GM18868 (cell line): ENCODE measurements around the gene TMOD1.

Experiments
- ATAC-seq: cut with Tn5 transposase; IDR thresholded peaks from one replicate; pipeline ENCODE4 v1.9.1; 2021; ENCODE audit warnings: mild to moderate bottlenecking, moderate library complexity; ENCODE audit not compliant: unreplicated experiment

Gene TMOD1

DNA sequence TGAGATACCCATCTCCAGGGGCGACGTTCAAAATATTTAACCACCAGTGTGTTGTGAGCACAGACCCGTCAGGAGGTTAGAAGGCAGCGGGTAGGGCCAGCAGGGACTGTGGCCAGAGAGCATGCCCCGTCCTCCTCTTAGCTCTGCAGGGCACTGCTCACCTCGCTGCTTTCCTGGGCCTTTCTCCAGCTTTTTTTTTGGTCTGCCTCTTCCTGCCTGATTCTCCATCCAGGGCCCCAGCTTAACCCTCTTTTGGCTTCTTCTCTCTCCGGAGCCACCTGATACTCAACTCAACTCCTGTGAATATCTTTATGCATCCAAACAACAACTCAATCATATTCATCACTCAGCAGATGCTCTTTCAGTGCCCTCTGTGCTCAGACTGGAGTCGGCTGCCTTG lies 44.0 kb downstream of the TMOD1 start:
- ATAC-seq: no peak

DNA sequence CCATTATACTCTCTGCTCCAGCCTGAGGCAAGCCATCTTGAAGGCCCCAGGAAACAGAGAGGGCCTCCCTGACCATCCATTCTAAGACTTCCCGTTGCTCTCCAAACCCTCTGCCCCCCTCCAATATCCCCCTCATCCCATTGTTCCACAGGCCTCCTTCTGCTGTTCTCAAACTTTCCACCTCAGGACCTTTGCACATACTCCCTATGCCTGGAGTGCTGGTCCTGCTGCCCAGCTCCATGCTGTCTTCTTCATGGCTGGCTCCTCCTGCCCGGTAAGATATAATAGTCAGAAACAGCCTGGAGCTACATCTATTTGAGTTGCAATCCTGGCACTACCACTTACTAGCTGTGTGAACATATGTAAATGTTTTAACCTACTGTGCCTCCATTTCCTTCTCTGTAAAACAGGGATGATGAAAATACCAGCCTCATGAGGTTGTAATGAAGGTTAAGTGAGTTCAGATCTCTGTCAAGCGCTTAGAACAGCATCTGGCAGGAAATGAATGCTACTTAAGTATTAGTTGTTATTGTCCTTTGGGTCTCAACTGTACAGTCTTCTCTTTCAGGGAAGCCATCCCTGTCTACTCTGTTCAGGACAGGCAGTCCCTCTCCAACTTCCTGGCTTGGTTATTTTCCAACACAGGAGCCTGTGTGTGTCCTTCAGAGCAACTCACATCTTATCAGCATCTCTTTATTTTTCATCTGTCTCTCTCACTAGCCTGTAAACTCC lies 45.8 kb downstream of the TMOD1 start:
- no peak for ATAC-seq

DNA sequence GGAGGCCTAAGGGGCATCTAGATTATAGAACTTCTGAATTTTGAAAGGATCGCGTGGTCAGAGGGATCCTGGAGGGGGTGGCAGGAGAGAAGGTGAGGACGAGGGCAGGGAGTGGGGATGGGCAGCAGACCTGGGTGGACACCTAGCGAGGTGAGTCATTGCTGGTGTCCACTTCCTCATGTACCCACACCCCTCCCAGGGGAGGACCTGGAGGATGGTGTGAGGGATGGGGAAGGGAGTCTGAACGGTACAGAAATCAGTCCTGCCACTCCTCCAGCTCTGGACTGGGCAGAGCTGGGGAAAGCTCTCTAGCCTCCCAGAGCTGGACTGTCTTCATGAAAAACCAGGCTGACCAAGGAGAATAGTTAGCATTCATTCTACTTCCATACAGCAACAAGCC lies 46.9 kb downstream of the TMOD1 start:
- ATAC-seq: no peak

DNA sequence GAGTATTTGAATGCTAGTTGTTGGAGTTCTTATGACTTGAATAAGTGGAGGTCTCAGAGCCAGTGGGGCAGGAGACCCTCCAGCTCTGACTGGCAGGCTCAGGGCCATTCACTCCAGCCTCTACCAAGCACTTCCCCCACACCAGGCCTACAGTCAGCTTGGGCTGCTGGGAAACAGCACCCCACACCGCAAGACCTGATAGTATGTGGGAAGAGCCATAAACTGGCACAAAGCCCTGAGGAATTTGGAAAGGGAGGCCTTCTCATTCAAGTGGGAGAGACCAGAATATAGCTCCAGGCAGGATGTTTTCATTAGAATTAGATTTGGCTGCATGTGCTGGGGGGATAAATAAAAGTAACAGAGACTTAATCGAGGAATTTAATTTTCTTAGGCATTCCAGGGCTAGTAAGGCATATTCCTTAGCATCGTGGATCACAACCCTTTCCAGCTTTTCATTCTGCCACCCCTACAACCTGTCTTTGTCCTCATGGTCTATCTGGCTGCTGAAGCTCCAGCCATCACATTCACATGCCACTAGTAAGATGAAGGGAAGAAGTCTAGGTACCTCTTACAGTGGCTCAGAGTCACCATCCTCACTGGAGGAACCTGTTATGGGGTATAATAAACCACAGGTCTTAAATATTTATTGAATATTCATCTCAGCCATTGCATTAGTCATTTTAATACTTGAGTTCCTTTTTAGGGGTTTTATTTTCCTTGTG lies 47.5 kb downstream of the TMOD1 start:
- no peak for ATAC-seq

DNA sequence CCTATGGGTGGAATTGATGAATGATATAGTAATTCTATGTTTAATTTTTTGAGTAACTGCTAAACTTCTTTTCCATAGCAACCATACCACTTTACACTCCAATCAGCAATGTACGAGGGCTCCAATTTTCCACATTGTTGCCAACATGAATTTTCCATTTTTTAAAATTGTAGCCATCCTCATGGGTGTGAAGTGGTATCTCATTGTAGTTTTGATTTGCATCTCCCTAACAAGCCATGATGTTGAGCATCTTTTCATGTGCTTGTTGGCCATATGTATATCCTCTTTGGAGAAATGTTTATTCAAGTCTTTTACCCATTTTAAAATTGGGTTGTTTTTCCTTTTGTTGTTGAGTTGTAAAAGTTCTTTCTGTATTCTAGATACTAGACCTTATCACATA lies 48.9 kb downstream of the TMOD1 start:
- no peak for ATAC-seq

DNA sequence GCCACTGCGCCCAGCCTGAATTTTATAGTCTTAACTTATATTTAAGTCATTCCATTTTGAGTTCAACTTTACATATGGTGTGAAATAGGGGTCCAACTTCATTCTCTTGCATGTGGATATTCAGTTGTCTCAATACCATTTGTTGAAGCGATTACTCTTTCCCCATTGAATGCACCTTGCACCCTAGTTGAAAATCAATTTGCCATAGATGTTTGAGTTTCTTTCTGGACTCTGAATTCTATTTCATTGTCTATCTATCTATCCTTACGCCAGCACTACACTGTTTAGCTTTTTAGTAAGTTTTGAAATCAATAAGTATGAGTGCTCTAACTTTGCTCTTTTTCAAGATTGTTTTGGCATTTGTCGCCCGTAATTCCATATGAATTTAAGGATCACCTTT lies 49.8 kb downstream of the TMOD1 start:
- no peak for ATAC-seq

DNA sequence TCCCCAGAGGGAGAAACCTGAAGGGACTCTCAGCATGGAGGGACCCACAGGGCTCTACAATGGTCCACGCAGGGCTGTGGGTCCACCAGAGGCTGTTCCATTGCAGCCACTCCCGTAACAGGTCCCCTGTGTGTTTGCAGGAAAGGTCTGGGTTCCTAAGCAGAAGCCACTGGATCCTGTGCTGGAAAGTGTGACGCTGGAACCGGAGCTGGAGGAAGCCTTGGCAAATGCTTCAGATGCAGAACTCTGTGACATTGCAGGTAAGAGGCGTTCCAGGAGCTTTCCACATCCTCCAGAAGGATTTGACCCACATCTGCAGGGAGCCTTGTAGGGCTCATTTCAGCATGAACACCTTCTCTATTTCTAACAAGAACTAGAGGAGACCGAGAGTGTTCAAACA lies 51.7 kb downstream of the TMOD1 start:
- no peak for ATAC-seq

DNA sequence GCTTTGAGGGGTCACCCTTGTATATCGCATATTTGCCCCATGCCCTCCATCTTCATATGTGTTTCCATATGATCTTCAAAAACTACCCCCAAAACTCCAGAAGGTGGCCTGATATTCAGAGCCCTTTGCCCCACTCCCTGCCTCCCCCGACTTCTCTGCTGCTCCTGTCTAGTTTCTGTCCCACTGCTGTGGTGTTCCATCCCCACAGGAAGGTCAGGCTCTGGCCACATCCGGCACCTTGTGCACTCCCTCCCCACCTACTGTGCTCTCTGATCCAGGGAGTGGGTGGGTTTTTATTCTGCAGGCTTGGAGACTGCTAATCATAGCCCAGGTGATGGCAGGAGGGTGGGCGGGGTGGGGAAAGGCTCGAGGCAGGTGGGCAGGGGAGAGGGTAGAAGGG lies 52.4 kb downstream of the TMOD1 start:
- no peak for ATAC-seq

DNA sequence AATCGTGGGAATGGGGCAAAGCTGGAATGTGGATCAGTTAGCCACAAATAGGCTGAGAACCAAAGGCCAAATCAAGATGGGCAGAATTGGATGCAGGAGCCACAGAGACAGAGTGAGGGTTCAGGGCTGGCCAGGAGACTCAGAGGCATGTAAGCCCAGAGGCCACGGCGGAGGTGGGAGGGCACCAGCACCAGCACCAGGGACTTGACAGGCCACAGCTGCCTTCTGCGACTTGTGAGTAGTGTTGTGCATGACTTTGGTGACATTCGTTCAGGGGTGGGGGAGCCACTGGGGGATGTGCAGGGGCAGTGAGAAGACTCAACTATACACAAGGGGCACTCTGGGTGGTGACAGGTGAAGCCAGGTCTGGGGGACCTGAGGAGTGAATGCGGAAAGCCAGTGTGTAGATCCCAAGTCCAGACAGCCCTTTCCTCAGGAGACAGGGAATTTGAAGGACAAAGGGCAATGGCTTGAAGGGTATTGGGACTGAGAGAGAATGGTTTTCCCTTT lies 53.2 kb downstream of the TMOD1 start:
- ATAC-seq: no peak

DNA sequence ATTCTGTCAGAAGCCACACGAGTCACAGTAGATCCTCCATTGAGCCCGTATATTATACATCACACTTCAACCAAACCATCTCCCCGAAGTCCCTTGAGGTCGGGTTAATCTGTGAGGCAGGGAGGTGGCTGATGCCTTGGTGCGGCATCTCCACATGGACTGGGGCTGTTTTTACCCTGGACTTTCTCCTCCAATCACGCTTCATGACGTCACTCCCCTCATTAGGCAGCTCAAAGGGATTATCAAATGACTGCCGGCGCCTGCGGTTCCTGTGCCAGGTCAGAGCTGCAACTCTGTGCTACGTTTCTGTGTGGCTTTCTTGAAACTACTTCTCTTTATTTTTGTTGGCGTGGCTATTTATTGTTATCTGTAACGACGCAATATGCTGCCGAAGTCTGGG lies 53.7 kb downstream of the TMOD1 start:
- ATAC-seq: no peak

DNA sequence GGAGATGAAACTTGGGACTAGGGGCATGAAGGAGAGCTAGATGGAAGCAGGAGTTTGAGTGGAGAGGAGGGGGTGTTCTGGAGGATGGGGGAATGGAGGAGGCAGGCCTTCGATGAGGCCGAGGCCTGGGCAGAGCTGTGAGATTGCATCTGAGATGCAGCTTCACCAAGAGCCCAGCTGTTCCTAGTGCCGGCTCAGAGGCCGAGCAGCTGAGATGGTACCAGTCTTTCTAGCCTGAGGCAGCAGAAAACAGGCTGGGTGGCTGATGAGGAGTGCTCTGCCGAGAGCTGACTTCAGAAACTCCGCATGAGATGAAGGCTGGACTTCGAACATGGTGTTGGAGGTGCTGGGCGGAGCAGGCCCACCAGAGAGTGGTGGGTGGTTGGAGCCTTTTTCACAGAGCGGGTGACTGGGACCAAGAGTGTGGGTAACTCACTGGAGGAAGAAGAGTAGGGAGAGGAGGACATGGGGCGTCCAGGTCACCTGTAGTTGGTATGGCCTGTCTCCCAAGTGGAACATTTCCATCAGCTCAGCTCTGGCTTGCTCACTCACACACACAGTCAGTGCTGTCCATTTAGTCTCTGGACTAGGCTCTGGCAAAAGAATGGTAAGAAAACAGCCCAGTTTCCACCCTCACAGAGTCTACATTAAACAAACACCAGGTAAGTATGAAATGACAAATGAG lies 54.7 kb downstream of the TMOD1 start:
- no peak for ATAC-seq

DNA sequence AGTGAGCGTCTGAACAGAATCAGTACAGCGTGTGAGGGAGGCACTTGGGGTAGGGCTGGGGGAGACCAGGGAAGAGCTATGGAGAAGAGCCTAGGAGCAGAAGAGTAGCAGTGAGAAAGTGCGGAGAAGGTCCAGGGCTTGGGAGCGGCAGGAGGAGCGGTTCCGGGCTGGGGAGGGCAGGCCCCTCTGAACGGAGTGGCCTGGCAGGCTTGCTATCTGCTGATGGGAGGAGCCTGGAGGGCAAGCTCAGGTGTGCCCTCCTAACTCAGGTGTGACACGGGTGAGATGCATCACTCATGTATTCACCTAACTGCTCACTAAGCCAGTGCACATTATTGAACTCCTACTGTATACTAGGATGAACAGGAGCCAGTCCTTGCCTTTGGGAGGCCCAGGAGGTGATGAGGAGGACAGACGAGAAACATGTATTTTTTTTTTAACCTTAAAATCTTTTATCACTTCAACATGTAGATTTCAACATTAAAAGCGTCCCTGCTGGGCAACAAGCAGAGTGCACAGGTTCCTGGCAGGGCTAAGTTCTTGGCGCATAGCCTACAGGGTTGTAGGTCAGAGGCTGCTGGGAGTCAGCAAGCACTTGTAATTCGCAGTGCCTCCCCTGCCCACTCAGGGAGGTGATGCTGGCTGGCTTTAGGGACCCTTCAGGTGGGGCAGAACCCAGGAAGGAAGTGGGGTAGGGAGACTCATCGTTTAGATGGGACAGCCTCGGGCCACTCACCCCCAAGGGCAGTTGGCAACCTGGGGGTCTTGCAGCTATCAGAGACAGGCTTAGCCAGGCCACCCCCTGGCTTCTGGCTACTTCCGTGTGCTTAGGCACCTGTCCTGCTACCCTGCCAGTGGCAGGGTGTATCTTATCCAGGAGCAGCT lies 55.5 kb downstream of the TMOD1 start:
- ATAC-seq: no peak

DNA sequence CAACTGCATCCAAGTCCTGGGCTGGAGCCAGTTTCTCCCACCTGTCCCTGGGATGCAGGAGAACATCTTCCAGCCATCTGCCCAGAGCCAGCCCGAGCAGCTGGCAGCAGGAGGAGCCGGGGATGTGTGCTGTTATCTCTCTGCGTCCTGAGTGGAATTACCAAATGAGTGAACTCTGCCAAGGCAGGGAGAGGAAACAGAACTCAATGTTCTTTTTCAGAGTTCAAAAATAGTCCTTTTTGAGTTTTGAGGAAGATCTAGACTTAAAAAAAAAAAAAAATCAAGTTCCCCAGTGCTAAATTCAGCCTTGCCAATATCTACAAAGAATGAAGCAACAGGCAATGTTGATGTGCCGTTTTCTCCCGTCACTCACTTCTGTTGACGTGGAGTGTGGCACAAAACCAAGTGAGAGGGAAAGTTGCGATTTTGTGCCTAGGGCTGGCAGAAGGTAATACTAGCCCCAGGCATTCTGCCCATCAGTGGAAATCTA lies 56.2 kb downstream of the TMOD1 start:
- ATAC-seq: no peak

DNA sequence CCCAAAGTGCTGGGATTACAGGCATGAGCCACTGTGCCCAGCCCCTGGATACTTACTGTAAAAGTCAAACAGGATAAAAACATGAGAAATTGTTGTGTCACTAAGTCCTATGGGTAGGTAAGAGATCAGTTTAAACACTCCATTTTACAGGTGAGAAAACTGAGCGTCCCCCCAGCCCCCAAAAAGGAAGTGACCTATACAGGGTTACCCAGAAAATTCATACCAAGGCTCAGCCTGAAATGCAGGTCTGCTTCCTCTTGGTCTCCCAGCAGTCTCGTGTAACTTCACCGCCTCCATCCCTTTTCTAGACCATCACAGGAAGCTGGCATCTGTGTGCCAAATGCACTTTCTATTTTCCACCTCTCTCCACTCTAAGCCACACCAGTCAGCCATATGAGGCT lies 57.2 kb downstream of the TMOD1 start:
- peak; percentile 38 for ATAC-seq

DNA sequence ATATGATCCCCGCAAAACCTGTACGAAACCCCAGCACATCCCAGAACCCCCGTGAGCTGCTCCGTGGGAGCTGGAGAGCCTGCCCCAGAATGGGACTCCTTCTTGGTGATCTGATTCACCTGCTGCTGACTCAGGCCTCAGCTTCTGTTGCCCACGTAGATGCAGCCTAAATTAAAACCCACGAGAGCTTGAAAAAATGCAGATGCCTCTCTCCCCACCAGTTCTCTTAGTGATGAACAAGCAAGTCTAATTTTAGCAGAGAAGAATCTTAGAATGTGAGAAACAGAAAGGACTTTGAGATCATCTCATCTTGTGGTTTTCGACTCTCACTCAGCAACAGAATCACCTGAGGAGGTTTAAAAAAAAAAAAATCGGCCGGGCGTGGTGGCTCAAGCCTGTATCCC lies 57.6 kb downstream of the TMOD1 start:
- peak; percentile 82 for ATAC-seq

DNA sequence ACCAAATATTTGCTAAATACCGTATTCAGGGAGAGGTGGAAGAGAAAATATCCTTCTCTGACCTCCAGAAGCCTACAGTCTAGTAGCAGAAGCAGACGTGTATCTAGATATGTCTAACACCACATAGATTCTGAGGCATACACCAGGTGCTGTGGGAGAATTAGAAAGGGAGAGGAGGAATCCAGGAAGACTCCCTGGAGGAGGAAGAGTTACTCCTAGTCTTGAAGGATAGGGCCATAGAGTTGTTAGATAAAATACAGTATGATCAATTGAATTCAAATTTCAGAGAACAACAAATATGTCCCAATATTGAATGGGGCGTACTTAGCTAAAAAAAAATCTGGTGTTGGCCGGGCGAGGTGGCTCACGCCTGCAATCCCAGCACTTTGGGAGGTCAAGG lies 58.7 kb downstream of the TMOD1 start:
- no peak for ATAC-seq

DNA sequence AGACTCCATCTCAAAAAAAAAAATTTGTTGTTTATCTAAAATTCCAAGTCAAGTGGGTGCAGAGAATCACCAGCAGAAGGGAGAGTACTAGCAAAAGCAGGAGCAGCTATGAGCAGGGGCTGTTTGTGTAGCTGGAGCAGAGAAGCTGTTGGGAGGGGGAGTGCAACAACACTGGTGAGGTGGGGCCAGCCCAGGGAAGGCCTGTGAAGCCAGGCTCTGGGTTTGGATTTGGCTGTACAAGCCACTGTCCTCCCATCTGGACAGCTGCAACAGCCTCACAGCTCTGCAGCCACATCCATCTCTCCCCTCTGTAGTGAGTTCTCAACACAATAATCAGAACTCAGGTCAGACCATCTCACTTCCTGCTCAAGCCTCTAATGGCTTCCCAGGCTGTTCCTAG lies 59.4 kb downstream of the TMOD1 start:
- ATAC-seq: no peak

DNA sequence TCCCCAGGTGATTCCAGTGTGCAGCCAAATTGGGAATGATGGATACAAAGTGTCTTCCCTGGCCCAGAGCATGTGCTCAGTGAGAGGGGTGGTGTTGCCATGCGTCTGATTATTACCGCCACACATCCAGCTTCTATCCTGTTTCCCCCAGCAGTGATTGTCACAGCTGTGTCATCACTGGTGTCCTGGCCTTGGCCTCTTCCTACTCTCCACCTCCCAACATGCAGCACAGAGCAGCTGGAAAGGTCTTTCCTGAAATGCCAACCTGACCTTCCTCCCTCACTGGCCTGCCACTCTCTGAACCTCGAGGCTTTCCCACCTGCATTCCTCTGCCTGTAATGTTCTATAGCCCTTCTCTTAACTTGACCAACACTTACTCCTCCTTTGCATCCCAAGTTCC lies 60.0 kb downstream of the TMOD1 start:
- no peak for ATAC-seq

DNA sequence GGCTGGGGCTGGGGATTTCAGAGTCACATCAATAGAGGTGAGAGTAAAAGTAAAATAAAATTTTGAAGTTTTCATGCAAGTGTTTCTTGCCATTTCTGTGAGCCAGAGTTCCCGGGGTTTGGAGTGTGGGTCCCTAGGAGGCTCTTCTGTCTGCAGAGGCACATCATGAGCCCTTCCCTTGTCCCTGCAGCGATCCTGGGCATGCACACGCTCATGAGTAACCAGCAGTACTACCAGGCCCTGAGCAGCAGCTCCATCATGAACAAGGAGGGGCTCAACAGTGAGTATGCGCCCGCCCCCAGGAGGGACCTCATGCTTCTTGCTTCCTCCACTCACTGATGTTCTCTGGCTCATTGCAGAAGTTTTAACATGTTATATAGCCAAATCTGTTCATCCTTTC lies 61.1 kb downstream of the TMOD1 start:
- ATAC-seq: no peak

DNA sequence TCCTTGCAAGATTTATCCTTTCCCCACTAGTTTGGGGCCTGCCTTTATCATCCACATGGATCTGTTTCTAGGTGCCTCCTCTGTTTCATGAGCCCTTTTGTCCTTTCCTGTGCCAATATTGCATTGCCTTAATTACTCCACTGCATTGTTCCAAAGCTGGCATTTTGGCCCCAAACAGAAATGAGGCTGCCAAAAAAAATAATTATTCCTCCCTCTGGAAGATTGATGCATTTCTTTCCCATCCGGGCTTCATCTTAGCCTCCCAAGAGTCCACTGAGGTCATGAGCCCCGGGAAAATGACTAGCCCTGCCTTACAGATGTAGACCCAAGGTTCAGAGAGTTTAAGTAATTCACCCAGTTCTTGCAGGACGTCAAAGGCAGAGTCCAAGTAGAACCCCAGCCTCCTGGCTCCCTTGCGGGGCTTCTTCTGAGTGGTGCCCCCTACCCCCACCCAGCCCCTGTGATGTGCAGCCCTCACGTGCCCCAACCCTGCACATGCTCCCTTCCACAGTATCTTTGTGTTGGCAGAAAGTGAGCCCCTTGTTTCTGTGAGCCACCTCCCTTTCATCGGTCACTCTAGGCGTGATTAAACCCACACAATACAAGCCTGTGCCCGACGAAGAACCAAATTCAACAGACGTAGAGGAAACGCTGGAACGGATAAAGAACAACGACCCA lies 62.1 kb downstream of the TMOD1 start:
- ATAC-seq: no peak
